Stimulated activated CD4-positive, alpha-beta T cell treated with anti-CD3 and anti-CD28 coated beads, Interleukin-12 subunit alpha, Interleukin-12 subunit beta, amount 100 ng/mL, for 24 hours (primary cell): Measurements from ENCODE around the gene LHX4.
"Not testable (repeated sequence)": the region's sequence is repeated elsewhere in the genome, so short reads cannot be mapped to it uniquely, and the experiment has no call there.

Experiments
- DNase-seq, 2 experiments: peaks; one replicate each; pipeline ENCODE4 v3.0.0-alpha.2; 2020; ENCODE audit warnings: low read depth in 2 of 2

The LHX4 gene

GRCh38 chr1:180197231-180197630 lies 32.8 kb upstream of the LHX4 start:
- DNase-seq: no peak

DNA sequence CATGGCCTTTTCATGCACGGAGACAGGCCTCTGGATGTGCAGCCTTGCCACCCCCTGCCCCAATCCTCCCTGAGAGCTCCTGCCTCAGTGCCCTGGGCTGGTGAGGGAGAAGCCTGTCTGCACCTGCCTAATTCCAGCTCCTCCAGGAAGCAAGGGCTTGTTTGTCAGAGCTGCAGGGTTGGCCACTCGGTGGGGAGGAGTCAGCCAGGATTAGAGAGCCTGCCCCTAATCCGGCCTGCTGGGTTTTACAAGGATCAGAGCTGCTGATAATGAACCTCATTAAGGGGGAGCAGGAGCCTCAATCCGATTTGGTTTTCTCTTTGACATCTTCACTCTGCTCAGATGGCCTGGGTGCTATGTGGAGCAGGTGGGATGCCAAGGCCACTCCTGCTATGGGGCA lies 31.9 kb upstream of the LHX4 start:
- no peak for DNase-seq

GRCh38 chr1:180198611-180199010 lies 31.5 kb upstream of the LHX4 start:
- DNase-seq: no peak

GRCh38 chr1:180199018-180199417 lies 31.0 kb upstream of the LHX4 start:
- DNase-seq: no peak

DNA sequence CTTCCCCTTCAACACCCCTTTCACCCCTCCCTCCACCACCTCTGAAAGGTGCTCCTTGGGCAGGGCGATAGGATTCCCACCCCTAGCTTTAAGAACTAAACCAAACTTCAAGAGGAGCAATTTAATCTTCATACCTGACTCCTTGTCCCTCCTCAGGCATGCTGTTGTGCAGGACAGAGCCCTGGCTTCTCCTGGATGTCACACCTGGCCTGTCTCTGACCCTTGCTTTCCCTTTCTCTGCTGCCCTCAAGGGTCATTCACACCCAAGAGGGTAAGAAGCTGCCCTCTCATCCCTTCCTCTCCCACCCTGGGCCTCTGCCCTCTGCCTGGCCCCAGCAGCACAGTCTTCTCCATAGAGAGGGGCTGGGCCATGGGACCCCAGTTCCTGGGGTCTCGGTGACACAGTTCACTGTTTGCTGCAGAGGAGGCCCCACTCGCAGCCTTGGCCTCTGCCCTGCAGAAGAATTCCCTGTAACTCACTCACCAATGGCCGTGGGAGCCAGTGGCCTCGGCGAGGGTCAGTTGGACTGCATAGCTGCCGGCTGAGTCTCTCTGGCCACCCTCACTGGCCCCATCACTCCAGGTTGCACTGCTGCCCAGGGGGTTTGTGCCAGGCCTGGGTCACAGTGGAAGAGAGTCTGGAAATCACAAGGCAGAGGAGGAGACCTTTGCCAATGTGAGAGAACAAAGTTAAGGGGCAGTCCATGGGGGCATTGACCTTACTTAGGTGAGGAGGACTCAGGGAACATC lies 28.4 kb upstream of the LHX4 start:
- no peak for DNase-seq

GRCh38 chr1:180202588-180202987 lies 27.5 kb upstream of the LHX4 start:
- DNase-seq: not testable (repeated sequence)

- no peak for DNase-seq
Measured at GRCh38 chr1:180204231-180204630, 25.8 kb upstream of the LHX4 start.

DNA sequence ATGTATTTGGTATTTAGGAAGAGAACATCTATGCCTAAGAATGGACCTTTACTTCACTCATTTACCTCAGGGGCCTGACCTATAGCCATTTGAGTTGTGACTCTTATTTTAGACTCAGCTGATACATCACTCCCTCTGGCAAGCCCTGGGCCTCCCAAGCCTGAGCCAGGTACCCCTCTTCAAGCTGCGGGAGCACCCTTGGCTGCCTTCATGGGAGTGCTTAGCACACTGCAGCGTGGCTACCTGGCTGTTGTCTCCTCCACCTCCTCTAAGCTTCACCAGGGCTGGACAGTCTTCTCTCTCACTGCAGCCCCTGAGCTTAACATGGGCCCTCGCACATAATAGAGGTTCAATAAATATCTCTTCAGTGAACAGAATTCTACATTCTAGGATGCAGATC lies 23.5 kb upstream of the LHX4 start:
- DNase-seq: no peak

DNA sequence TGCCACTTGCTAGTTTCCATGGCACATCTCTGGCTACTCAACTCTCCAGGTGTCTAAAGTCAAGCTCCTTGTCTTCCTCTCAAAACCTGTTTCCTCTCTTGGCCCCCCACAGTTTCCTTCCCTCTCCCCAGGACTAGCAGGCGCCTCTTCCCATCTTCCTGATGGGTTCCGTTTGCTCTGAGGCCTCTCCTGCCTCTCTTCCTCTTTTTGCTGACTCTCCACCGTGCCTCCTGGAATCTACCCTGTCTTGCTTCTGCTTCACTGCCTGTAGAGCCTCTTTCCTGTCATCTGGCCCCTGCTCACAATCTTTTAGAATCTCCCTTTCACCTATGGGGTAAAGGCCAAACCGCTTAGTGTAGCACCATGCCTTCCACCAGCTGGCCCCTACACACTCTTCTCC lies 21.8 kb upstream of the LHX4 start:
- no peak for DNase-seq

DNA sequence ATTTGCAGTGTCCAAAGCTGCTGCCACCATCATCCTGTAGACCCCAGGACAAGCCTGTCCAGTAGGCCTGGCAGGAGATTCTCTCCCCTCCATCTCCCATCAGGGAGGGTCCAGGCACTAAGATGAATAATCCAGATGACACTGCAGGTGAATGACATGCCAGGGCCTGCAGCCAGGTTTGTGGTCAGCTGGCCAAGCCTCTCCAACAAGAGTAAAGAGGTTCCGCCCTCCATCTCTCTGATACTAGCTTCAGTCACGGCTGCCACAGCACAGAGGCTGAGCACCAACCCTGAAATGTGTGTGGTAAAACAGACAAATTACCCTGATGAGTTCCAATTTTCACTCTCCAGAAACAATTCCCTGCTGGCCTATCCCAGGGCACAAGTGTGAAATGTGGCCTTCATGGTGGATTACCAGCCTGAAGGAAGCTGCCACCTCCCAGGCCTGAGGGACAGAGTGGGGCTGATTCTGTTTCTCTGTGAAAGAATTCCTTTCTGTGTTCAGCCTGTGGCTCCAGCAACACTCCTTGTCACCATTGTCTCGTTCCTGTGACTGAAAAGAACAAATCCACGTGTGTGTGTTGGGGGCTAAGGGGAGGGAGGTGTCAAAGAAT lies 19.9 kb upstream of the LHX4 start:
- no peak for DNase-seq

DNA sequence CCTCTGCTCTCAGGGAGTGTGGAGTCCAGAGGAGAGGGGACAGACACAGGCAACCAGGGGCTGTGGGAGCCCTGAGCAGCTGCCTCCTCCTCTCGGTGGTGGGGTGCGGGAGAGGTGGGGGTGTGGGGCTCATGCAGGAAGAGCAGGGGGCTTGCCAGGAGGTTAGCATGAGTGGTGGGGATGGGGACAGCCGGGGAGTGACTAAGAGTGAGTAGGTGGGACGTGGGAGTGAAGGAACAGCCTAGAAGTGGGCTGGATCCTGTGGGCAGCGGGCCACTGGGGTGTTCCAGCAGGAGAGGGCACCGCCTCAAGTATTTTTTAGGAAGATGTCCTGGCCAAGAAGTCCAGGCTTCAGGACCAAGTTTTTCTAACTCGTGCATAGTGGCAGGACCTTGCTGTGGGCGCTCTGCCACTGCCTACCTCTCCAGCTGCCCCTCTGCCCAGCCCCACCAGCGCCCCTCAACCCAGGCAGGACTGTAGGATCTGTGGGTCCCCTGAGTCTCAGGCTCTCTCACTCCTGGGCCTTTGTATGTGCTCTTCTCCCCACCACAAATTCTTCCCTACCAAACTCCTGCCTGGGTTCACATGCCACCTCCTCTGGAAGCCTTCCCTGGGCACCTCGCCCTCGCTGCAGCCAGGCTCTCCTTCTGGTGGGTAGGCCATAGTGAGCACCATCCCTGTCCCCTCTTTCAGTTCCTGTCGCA lies 18.8 kb upstream of the LHX4 start:
- no peak for DNase-seq

GRCh38 chr1:180211860-180212229 lies 18.2 kb upstream of the LHX4 start:
- DNase-seq: no peak

- DNase-seq: peak in 1 of 2 experiments; percentile 51
Measured at GRCh38 chr1:180213401-180214170, 16.5 kb upstream of the LHX4 start.

DNA sequence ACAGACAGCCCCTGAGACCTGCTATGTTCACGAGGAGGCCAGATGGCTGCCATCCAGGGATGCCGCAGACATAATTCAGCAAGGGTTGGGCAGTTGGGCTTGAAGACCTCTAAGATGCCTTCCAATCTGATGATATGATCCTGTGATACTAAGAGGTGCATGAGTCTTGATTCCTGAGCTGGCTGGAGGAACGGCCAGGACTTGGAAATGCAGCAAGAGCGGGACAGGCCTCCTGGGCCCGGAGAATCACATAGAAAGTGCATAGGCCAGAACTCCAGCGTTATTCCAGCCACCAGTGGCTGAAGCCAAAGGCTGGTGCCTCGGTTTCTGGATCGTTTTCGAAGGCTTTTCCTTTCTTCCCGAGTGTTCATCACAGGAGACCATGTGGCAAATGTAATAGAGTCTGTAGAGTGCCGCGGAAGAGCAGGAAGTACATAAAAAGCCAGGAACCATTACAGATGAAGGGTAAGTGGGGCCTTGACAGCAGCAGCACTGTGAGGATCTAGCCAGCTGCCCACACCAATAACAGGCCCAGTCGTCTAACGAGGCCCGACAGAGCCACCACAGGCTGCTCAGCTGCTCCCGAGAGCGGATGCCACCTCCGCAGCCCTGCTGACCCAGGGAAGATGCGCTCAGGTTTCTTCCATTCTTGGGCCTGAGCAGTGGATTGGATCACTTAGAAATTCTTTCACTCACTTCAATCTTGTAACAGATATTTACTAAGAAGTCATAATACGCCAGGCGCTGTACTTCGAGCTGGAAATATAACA lies 14.0 kb upstream of the LHX4 start:
- no peak for DNase-seq

- no peak for DNase-seq
Measured at GRCh38 chr1:180217006-180217405, 13.1 kb upstream of the LHX4 start.

DNA sequence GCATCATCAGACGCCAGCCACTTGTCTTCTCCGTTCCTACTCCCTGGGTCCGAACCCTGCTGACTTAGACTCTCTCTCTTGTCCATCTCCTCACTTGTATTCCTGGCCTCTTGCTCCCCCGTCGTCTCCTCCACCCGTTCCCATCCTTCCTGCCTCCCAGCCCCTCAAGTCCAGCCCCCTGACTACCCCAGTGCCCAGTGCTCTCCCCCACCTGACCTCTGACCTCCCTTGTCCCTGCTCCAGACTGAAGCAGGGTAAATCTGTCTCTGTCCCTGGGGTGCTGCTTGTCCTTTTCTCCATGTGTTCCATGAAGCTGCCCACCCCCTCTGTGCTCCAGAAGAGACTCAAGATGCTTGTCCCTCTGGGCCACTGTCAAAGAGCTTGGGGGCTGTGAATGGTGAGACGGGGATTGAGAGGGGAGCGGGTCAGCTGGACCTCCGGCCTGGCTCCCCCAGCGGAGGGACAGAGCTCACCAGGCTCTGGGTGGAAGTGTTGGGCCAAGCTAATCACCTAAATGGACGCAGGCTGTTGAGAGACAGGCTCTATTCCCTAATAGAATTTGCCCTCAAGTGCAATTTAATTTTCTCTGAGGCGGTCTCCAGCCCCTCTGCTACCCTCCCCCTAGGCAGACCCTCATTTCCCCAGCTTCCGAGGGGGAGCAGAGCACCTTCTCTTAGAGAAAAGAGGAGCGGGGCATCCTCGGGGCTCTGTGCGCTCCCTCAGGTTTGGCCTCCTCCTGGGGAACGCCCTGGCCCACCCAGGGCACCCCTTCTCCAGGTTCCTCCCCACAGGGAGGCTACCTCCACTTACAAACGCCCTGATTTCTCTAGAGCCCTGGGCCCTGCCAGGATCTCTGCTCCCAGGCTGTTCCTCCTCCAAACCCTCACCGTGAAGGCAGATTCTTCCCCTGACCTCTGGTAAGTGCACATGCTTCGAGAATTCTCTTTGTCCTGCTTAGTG lies 11.0 kb upstream of the LHX4 start:
- DNase-seq: no peak

GRCh38 chr1:180219776-180220175 lies 10.3 kb upstream of the LHX4 start:
- DNase-seq: no peak

GRCh38 chr1:180221462-180221861 lies 8.6 kb upstream of the LHX4 start:
- no peak for DNase-seq

DNA sequence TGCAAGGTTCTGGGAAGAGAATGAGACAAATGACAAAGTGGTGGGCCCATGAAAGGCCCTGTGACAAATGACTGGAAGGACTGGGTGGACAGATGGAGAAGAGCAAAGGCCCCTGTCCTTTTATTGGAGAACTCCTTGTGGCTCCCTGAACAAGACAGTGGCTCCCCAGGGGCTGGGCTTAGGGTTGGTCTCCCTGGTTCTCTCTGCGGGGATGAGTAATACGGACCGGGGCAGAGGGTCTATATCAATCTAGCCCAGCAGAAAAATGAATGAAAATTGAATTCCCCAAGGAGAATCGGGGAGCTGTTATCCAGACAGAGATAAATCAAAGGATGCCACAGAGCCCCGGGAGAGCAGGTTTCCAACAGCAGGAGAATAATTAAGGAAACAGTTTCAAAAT lies 5.2 kb upstream of the LHX4 start:
- DNase-seq: no peak

DNA sequence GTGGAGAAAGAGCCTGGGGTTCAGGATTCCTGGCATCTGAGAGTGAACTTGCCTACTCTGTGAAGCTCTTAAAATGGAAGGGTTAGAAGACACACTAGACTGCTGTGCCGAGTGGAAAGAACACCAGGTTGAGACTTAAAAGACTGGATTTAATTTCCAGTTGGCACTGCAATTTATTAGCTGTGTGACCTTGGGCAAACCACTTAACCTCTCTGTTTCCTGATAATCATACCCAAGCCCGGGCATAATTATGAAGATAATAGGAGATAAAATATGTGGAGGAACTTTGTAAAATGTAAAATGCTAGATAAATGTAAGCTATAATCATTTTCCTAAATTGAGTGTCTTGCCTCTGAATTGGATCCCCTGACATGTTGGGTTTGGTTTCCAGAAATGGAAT lies 4.7 kb upstream of the LHX4 start:
- no peak for DNase-seq
